Natural killer cell (primary cell): Measurements from ENCODE around the gene TMIGD1. TPM values are rescaled to one million over a fixed set of nuclear protein-coding genes. Genes with fewer than 3 reads are reported as not detected.
A peak's percentile ranks its signal among the peaks of the same experiment; 100 is the strongest.

Source experiments
- ATAC-seq, 3 donors: fragments of 150-1000 bp in 2 of 3; fragments of 200-7000 bp in 1 of 3; cut with Tn5 transposase; 1 replicate in 1 of 3; 2 replicates in 2 of 3; pipeline ENCODE4 v1.10.0; 2021; ENCODE audit warnings: mild to moderate bottlenecking in 2 of 3, moderate library complexity in 2 of 3
- DNase-seq, 2 donors: peaks; one replicate each; pipeline versions ENCODE4 v3.0.0 to v3.0.0-alpha.2; 2013 to 2021; ENCODE audit warnings: mixed read lengths in 1 of 2
- H3K27ac ChIP-seq: one replicate; pipeline ENCODE4 v1.5.1; 2013; ENCODE audit warnings: mild to moderate bottlenecking, low read length
- H3K27me3 ChIP-seq: one replicate; pipeline ENCODE4 v1.6.1; 2013; ENCODE audit warnings: low read length; ENCODE audit not compliant: control insufficient read depth, insufficient read depth
- H3K36me3 ChIP-seq: one replicate; pipeline ENCODE4 v1.6.1; 2013; ENCODE audit warnings: low read length; ENCODE audit not compliant: control insufficient read depth, insufficient read depth
- H3K4me1 ChIP-seq: one replicate; pipeline ENCODE4 v1.6.1; 2013; ENCODE audit warnings: low read length; ENCODE audit not compliant: control insufficient read depth, insufficient read depth
- H3K4me3 ChIP-seq: one replicate; pipeline ENCODE4 v1.5.1; 2013; ENCODE audit warnings: low read length
- H3K9me3 ChIP-seq: one replicate; pipeline ENCODE4 v1.6.1; 2013; ENCODE audit warnings: low read length; ENCODE audit not compliant: control insufficient read depth, insufficient read depth
- H3K27ac Mint-ChIP-seq, 2 donors: one replicate each; pipeline ENCODE4 v1.8.0; 2022; ENCODE audit warnings: mild to moderate bottlenecking in 2 of 2, mixed read lengths in 2 of 2, moderate library complexity in 1 of 2
- H3K27me3 Mint-ChIP-seq, 2 donors: one replicate each; pipeline ENCODE4 v1.8.0; 2022; ENCODE audit warnings: low read depth in 2 of 2, mixed read lengths in 2 of 2
- H3K36me3 Mint-ChIP-seq: one replicate; pipeline ENCODE4 v1.8.0; 2022; ENCODE audit warnings: mixed read lengths
- H3K4me1 Mint-ChIP-seq, 2 donors: one replicate each; pipeline ENCODE4 v1.8.0; 2022; ENCODE audit warnings: mixed read lengths in 2 of 2
- H3K4me3 Mint-ChIP-seq: one replicate; pipeline ENCODE4 v1.8.0; 2022; ENCODE audit warnings: mild to moderate bottlenecking, moderate library complexity, mixed read lengths
- H3K9me3 Mint-ChIP-seq, 2 donors: one replicate each; pipeline ENCODE4 v1.8.0; 2022; ENCODE audit warnings: mixed read lengths in 2 of 2
- CTCF ChIP-seq: fragments of 200-600 bp; IDR thresholded peaks from one replicate; pipeline ENCODE4 v1.8.0; 2022; ENCODE audit warnings: antibody characterized with exemption
- WGBS: methylation state at CpG from one replicate; pipeline ENCODE4 v1.1.7; 2013; ENCODE audit warnings: missing lambda C conversion rate; ENCODE audit not compliant: insufficient coverage; 5-methylcytosine and 5-hydroxymethylcytosine counted together
- intact Hi-C: fragments of 100-400 bp; cut with micrococcal nuclease; formaldehyde crosslinking; loops from one replicate; pipeline ENCODE4 v1.14.2; 2022
- total RNA-seq, 4 donors: library from RNA; stranded (reverse); fragments of 120-200 nt in 1 of 4; gene quantifications; one replicate each; pipeline versions ENCODE4 v1.2.3 to v1.2.4, GENCODE V29; 2013 to 2022

Gene TMIGD1, protein sequence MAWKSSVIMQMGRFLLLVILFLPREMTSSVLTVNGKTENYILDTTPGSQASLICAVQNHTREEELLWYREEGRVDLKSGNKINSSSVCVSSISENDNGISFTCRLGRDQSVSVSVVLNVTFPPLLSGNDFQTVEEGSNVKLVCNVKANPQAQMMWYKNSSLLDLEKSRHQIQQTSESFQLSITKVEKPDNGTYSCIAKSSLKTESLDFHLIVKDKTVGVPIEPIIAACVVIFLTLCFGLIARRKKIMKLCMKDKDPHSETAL
- total RNA-seq, result not detected
- not detected for total RNA-seq (2013)

- no peak for ATAC-seq
- H3K27me3 Mint-ChIP-seq, result no peaks in the 10 kb centered on the region
- H3K9me3 ChIP-seq, result no peaks in the 10 kb centered on the region
- H3K27ac Mint-ChIP-seq, result peak within 1 kb of the TSS; percentile 71 to 85
- peaks cover 5% of the 10 kb centered on the region for H3K4me1 ChIP-seq
- H3K4me3 ChIP-seq, result no peak within 1 kb of the TSS
- no peak for DNase-seq
- H3K36me3 ChIP-seq, result no peaks in the 10 kb centered on the region
- 98% methylated on average over 8 of the region's 9 CpGs for WGBS
- peaks cover 21 to 29% of the 10 kb centered on the region in 2 donors for H3K4me1 Mint-ChIP-seq
- TF ChIP-seq CTCF, result no peak
- H3K36me3 Mint-ChIP-seq, result no peaks in the 10 kb centered on the region
- peak within 1 kb of the TSS; percentile 11 for H3K4me3 Mint-ChIP-seq
- H3K27me3 ChIP-seq, result no peaks in the 10 kb centered on the region
- H3K9me3 Mint-ChIP-seq, result no peaks in the 10 kb centered on the region
- no peak within 1 kb of the TSS for H3K27ac ChIP-seq
- intact Hi-C loops, result no loop called here
These were observed at the start of gene TMIGD1 for GRCh38 chr17:30333503-30334360. Gene TMIGD1, minus strand, starts transcription at chr17:30334057. Its CDS starts 1,924 bp downstream, at chr17:30332133.

DNA sequence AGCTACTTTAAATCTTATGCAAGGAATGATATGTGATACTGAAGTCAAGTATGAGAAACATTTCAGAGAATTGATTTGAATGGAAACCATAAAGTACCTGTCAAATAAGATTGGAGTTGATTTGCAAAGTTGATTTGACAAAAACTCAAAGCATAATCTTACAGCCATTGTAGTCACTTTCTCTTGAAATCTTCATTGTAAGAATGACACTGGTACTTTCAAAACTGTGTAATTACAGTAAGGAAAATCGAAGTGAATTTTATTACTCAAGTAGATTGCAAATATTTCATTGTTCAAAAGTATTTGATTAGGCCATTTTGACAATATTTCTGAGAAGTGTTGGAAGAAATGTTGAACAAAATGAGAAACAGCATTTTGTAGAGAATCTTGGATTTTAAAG is 48.5 kb upstream of the TMIGD1 start:
- Mint-ChIP-seq H3K4me1 (peaks cover 51 to 57% of the 10 kb centered on the region in 2 donors), H3K4me3 (peak overlapping the region; percentile 35), H3K36me3 (no peaks in the 10 kb centered on the region), H3K9me3 (no peaks in the 10 kb centered on the region), H3K27me3 (no peaks in the 10 kb centered on the region), H3K27ac (no peak overlapping the region)
- Histone ChIP-seq H3K27me3 (no peaks in the 10 kb centered on the region), H3K4me1 (peaks cover 19% of the 10 kb centered on the region), H3K27ac (no peak overlapping the region), H3K9me3 (no peaks in the 10 kb centered on the region), H3K4me3 (no peak overlapping the region), H3K36me3 (peaks cover 20% of the 10 kb centered on the region)
- no CpG with 5 or more reads among the region's 1 CpG for WGBS
- ATAC-seq, result no peak
- DNase-seq, result no peak
- intact Hi-C loops, result no loop called here
- no peak for TF ChIP-seq CTCF

DNA sequence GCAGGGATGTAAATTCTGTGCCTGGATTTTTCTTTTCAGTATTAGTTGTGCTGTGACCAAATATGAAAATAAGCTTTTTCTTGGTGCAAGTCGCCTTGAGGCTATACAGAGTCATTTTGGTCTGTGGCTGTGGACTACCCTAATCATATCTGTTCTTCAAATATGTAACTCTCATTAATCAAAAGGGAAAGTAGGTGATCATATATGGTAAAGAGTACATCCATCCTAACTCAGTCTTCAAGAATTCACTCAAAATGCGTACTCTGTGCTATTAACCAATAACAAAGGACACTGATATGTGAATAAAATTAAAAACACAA is 47.4 kb upstream of the TMIGD1 start:
- Mint-ChIP-seq H3K27me3 (no peaks in the 10 kb centered on the region), H3K27ac (peak overlapping the region; percentile 83 to 93), H3K4me3 (peak overlapping the region; percentile 93), H3K9me3 (no peaks in the 10 kb centered on the region), H3K4me1 (peaks cover 59 to 60% of the 10 kb centered on the region in 2 donors), H3K36me3 (no peaks in the 10 kb centered on the region)
- intact Hi-C loops, result no loop called here
- no peak overlapping the region for H3K27ac ChIP-seq
- H3K9me3 ChIP-seq, result no peaks in the 10 kb centered on the region
- no peak for DNase-seq
- peaks cover 21% of the 10 kb centered on the region for H3K4me1 ChIP-seq
- WGBS, result no CpG with 5 or more reads among the region's 2 CpGs
- no peak overlapping the region for H3K4me3 ChIP-seq
- H3K27me3 ChIP-seq, result no peaks in the 10 kb centered on the region
- TF ChIP-seq CTCF, result no peak
- peaks cover 15% of the 10 kb centered on the region for H3K36me3 ChIP-seq
- ATAC-seq, result no peak
